Mucosa of descending colon (tissue), 3 donors: ENCODE measurements around the gene CACNG5. TPM values are rescaled to one million over a fixed set of nuclear protein-coding genes. Genes with fewer than 3 reads are reported as not detected.
A peak's percentile ranks its signal among the peaks of the same experiment; 100 is the strongest.

Experiments used
- ATAC-seq: fragments of 200-7000 bp; cut with Tn5 transposase; one replicate; pipeline ENCODE4 v1.9.1; 2020; ENCODE audit warnings: mild to moderate bottlenecking, moderate library complexity
- DNase-seq, 3 donors: peaks; one replicate each; pipeline ENCODE4 v3.0.0-alpha.2; 2020
- H3K36me3 ChIP-seq: fragments of 200-600 bp; one replicate; pipeline ENCODE4 v1.8.0; 2021; ENCODE audit warnings: low read depth, mild to moderate bottlenecking
- H3K4me1 ChIP-seq: fragments of 200-600 bp; one replicate; pipeline ENCODE4 v1.8.0; 2021; ENCODE audit warnings: low read depth, mild to moderate bottlenecking
- H3K4me3 ChIP-seq: fragments of 200-600 bp; one replicate; pipeline ENCODE4 v1.8.0; 2021; ENCODE audit warnings: mild to moderate bottlenecking
- H3K9me3 ChIP-seq: fragments of 200-600 bp; one replicate; pipeline ENCODE4 v1.8.0; 2021; ENCODE audit warnings: mild to moderate bottlenecking
- CTCF ChIP-seq: fragments of 200-600 bp; IDR thresholded peaks from one replicate; pipeline ENCODE4 v1.8.0; 2022; ENCODE audit warnings: antibody characterized with exemption, mild to moderate bottlenecking
- intact Hi-C, 2 donors: fragments of 100-400 bp; cut with DNase I in 1 of 2; cut with micrococcal nuclease in 1 of 2; formaldehyde crosslinking; loops; one replicate each; pipeline versions ENCODE4 v1.11.0 to v1.11.1; 2022; cut with DNase I, micrococcal nuclease
- total RNA-seq, 3 donors: library from RNA; stranded (reverse); fragmentation: NEBNext Ultra II Directional in 2 of 3; extraction: Animal tissue kit (Norgen Biotek cat#: 25700) in 2 of 3; gene quantifications; one replicate each; pipeline versions ENCODE4 v1.2.1 to v1.2.4, GENCODE V29; 2021 to 2023
- donor health status: DM: no; HTN: no; CAD: no; lungs with moderate emphysema.
- donor health status: DM: no; HTN: no; CAD: no.
- donor health status: DM: no; HTN: yes; CAD: no.

CACNG5 gene
- total RNA-seq, 3 donors from 2014 or later = 0.44 TPM; not detected in 2

- no peak overlapping the region for H3K4me3 ChIP-seq
- no peak for ATAC-seq
- H3K36me3 ChIP-seq = no peaks in the 10 kb centered on the region
- no peak for DNase-seq
- H3K4me1 ChIP-seq = no peaks in the 10 kb centered on the region
- TF ChIP-seq CTCF = no peak
- intact Hi-C loops = no loop called here
- H3K9me3 ChIP-seq = no peaks in the 10 kb centered on the region
Measured at GRCh38 chr17:66803474-66803951, 31.4 kb upstream of the CACNG5 start.

- DNase-seq = peak in 1 of 3 donors; percentile 44
Measured at GRCh38 chr17:66805567-66805966, 29.4 kb upstream of the CACNG5 start.

GRCh38 chr17:66807182-66807581 is 27.7 kb upstream of the CACNG5 start:
- no peak overlapping the region for H3K4me3 ChIP-seq
- H3K9me3 ChIP-seq = no peaks in the 10 kb centered on the region
- no peak for ATAC-seq
- no peak for DNase-seq
- intact Hi-C loops = no loop called here
- H3K36me3 ChIP-seq = no peaks in the 10 kb centered on the region
- TF ChIP-seq CTCF = no peak
- H3K4me1 ChIP-seq = no peaks in the 10 kb centered on the region

More at GRCh38 chr17:66805567-66805966, 29.4 kb upstream of the CACNG5 start:
- Histone ChIP-seq H3K9me3 (no peaks in the 10 kb centered on the region), H3K36me3 (no peaks in the 10 kb centered on the region), H3K4me1 (no peaks in the 10 kb centered on the region), H3K4me3 (no peak overlapping the region)
- peak; percentile 61 for ATAC-seq
- intact Hi-C loops = no loop called here
- no peak for TF ChIP-seq CTCF

- ATAC-seq (no peak), DNase-seq (no peak)
- Histone ChIP-seq H3K4me1 (no peaks in the 10 kb centered on the region), H3K4me3 (no peak overlapping the region), H3K9me3 (no peaks in the 10 kb centered on the region), H3K36me3 (no peaks in the 10 kb centered on the region)
- no peak for TF ChIP-seq CTCF
- intact Hi-C loops = no loop called here
Measured at GRCh38 chr17:66809408-66809807, 25.5 kb upstream of the CACNG5 start.

GRCh38 chr17:66810951-66811682 is 23.8 kb upstream of the CACNG5 start:
- Histone ChIP-seq H3K36me3 (no peaks in the 10 kb centered on the region), H3K4me1 (no peaks in the 10 kb centered on the region), H3K4me3 (no peak overlapping the region), H3K9me3 (no peaks in the 10 kb centered on the region)
- TF ChIP-seq CTCF = no peak
- ATAC-seq (no peak), DNase-seq (no peak)
- intact Hi-C loops = no loop called here
